ENCODE results near the gene SULT4A1.
"Not testable (repeated sequence)": the region's sequence is repeated elsewhere in the genome, so short reads cannot be mapped to it uniquely, and the experiment has no call there.

The SULT4A1 gene

DNA sequence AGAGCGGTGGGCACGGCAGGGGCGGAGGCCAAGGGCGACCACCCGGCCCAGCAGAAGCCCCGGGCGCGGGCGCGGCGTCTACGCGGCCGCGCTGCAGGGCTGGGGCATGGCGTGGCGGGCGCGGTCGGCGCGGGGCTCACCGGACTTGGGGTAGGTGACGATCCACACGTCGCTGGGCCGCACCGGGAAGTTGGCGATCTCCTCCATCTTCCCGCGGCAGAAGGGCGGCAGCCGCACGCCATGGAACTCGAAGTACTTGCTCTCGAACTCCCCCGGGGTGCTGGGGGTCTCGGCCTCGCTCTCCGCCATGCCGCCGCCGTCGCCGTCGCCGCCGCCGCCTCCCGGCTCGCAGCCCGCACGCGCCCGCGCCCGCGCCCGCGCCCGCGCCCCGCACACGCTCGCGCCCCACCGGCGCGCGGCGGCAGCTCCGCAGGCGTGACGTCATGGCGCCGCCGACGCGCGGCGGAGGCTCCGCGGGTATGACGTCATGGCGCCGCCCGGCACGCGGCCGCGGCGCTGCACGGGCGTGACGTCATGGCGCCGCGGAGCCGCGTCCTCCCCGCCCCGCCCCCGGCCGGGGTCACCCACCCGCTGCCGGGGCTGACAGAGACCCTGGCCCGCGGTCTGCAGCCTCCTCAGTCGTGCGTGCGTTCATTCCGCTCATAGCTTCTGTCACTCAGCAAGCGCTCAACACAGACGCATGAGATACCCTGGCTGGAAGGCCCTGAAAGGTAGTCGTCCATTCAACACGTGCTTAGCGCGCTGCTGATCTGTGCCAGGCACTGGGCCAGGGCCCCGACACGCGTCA is at the start of gene SULT4A1:
Gene SULT4A1 (minus strand): TSS at position 440 of the 808 bp plus-strand sequence. CDS start 131 bp downstream, at position 309.
- DNase-seq: no peak

- DNase-seq: no peak
Measured at GRCh38 chr22:43911351-43911750, 49.0 kb upstream of the SULT4A1 start.

- DNase-seq: no peak
Measured at GRCh38 chr22:43910178-43910695, 47.9 kb upstream of the SULT4A1 start.

GRCh38 chr22:43909708-43910107 is 47.4 kb upstream of the SULT4A1 start:
- no peak for DNase-seq

DNA sequence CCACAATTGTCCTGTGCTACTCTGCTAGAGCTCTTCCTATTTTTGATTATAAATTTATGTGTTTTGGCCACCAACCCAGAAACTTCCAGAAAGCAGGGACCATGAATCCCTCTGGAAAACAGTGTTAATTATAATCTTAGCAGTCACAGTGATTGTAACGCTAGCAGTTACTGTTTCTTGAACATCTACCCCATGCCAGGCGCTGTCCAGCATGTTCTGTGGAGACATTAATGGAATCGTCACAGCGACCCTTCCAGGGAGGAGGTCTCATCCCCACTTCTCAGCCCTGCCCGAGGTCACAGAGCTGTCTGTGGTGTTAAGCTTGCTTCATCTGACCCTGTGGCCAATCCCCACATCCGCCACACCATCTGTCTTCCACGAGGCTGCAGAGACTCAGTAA is 43.4 kb upstream of the SULT4A1 start:
- no peak for DNase-seq

DNA sequence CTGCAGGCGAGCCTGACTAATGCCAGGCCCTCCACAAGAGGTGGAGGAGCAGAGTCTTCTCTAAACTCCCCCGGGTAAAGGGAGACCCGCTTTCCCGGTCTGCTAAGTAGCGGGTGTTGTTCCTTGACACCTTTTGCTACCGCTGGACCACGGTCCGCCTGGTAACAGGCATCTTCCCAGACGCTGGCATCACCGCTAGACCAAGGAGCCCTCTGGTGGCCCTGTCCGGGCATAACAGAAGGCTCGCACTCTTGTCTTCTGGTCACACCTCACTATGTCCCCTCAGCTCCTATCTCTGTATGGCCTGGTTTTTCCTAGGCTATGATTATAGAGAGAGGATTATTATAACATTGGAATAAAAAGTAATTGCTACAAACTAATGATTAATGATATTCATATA is 42.1 kb upstream of the SULT4A1 start:
- DNase-seq: not testable (repeated sequence)

GRCh38 chr22:43903033-43903432 is 40.7 kb upstream of the SULT4A1 start:
- not testable (repeated sequence) for DNase-seq

- no peak for DNase-seq
Measured at GRCh38 chr22:43901976-43902643, 39.8 kb upstream of the SULT4A1 start.

GRCh38 chr22:43900206-43900605 is 37.9 kb upstream of the SULT4A1 start:
- no peak for DNase-seq

DNA sequence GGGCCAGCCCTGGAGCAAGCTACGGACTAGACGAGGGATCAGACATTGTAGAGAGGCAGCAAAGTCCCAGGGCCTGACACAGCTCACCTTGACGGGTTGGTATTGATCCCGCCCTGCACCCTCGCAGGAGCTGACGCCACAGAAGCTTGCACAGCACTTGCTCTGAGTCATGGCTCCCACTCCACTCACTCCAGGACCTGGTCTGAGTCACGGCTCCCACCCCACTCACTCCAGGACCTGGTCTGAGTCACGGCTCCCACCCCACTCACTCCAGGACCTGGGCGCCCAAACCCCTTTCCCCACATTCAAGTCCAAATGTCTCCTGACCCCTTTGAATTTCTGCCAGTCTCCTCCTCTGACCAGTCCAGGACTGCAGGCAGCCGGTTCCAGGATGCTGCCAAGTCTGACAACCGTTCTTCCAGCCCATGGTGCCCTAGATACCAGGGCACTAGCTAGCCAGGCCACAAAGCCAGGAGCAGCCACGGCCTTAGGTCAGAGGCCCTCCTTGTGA is 35.5 kb upstream of the SULT4A1 start:
- no peak for DNase-seq

DNA sequence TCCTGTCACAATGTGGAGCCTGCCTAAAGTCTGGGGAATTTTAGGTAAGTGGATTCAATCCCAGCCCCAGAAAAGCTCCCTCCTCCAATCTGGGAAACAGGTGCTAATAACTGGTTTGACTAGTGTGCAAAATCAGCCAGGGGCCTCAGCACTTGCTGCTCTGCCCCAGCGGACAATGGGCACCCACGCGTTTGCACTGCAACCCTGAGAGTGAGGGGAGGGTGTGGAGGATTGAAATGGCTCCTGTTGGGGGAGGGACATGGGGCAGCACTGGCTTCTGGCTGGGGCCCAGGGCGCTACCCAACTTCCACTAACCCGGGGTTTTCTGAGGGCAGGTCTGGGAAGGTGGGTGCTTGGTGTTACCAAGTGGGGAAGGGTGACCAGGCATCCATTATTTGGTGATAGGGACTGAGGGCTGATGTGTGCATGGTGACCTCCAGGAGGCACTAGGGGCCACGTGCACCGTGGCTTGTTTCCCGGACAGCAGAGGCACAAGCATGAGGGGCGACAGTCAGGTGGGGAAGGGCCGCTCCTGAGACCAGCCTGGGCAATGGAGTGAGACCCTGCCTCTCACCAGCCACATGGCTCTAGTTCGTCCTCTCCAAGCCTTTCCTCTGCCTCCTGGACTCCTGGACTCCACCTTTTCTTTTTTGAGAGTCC is 33.8 kb upstream of the SULT4A1 start:
- DNase-seq: no peak

GRCh38 chr22:43894122-43894521 is 31.8 kb upstream of the SULT4A1 start:
- DNase-seq: no peak

DNA sequence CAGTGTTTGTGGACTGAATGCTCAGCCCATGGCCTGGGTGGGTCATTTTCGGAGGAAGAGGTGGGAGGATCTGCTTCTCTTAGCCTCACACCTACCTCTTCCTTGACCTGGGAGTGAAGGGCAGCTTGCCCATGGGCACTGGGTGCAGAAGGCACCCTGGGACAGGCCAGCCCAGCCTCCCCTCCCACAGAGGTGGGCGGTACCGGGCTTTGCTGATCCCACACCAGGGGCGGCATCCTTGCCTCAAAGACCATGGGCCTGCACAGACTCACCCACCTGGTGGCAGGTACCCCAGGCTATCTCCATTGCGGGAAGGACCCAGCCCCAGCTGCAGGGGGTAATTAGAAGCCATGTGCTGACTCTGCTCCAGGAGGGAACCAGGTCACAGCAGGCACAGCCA is 31.0 kb upstream of the SULT4A1 start:
- DNase-seq: no peak

GRCh38 chr22:43892183-43892894 is 30.0 kb upstream of the SULT4A1 start:
- DNase-seq: no peak

- DNase-seq: no peak
Measured at GRCh38 chr22:43891360-43892182, 29.3 kb upstream of the SULT4A1 start, which contains the start of gene PNPLA5. Gene PNPLA5 (minus strand): TSS chr22:43892013. CDS start chr22:43891880, 133 bp downstream.

GRCh38 chr22:43890901-43891331 is 28.6 kb upstream of the SULT4A1 start:
- DNase-seq: no peak

DNA sequence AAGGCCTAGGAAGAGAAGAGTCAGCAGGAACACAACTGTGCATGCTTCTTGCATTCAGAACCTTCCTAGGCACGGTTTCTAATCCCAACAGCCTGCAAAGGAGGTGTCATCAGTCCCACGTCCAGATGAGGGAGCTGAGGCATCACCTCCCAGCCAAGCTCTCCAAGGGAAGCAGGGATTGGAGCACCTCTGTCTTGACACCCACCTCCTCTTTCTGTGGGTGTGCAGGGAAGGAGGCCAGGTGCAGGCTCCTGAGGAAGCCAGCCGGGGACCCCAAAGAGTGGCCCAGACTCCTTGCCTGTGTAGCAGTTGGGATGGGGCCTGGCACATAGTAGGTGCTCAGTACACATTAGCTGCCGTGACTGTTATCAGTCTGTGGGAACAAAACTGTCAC is 27.5 kb upstream of the SULT4A1 start:
- no peak for DNase-seq

DNA sequence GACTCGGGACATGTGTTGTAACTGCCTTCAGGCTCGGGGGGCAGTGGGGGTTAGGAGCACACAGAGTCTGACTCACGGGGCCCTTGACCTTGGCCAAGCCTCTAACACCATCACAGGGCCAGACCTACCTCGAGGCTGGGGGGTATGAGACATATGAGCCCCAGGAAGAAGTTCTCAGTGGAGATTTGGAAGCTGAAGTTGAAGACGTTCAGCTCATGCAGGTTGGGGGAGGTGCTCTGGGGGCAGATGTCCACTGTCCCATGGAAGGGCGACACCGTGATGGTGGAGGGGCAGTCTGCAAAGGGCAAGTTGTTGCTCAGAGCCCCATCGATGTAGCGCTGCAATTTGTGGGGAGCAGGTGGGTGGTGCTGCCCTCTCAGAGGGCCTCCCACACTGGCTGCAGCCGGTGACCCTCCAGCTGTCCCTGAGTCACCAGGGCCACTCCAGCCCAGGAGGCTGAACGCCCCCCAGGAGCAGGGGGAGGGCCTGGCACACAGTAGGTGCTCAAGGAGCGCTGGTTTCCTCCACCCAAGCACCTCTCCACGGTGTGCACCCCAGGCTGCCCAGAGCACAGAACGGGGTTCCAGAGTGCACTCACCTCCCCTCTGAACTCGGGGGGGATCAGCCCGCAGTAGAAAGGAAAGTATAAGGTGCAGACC is 27.0 kb upstream of the SULT4A1 start:
- no peak for DNase-seq

DNA sequence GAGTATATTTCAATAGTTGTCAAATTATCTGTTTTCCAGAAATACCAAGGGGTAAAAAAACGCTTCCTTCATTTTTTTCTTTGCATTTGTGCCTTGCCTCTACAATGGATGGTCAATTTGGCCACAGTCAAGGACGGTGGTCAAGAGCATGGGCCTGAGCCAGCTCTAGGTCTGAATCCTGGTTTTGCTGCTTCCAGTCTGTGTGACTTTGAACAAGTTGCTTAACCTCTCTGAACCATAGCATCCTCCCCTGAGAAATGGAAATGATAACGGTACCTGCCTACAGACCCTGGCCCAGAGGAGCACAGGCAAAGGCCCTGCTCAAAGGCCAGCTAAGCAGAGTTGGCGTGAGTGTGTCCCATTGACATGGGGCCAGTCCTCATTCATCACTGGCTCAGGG is 26.4 kb upstream of the SULT4A1 start:
- DNase-seq: no peak

GRCh38 chr22:43887391-43887790 is 25.1 kb upstream of the SULT4A1 start:
- DNase-seq: no peak

- no peak for DNase-seq
Measured at GRCh38 chr22:43886231-43886630, 23.9 kb upstream of the SULT4A1 start.

Data from femur (tissue), 1 donor.